NCI-H2029 treated with DMSO at 0.1 percent for 48 hours (cell line): ENCODE data around the gene LTBR.
A peak's percentile ranks its signal among the peaks of the same experiment; 100 is the strongest.
"Not testable (repeated sequence)": the region's sequence is repeated elsewhere in the genome, so short reads cannot be mapped to it uniquely, and the experiment has no call there.

Source experiments
- DNase-seq: peaks from one replicate; lab custom pipeline; 2025; lab: John Stamatoyannopoulos, UW

LTBR gene

DNA sequence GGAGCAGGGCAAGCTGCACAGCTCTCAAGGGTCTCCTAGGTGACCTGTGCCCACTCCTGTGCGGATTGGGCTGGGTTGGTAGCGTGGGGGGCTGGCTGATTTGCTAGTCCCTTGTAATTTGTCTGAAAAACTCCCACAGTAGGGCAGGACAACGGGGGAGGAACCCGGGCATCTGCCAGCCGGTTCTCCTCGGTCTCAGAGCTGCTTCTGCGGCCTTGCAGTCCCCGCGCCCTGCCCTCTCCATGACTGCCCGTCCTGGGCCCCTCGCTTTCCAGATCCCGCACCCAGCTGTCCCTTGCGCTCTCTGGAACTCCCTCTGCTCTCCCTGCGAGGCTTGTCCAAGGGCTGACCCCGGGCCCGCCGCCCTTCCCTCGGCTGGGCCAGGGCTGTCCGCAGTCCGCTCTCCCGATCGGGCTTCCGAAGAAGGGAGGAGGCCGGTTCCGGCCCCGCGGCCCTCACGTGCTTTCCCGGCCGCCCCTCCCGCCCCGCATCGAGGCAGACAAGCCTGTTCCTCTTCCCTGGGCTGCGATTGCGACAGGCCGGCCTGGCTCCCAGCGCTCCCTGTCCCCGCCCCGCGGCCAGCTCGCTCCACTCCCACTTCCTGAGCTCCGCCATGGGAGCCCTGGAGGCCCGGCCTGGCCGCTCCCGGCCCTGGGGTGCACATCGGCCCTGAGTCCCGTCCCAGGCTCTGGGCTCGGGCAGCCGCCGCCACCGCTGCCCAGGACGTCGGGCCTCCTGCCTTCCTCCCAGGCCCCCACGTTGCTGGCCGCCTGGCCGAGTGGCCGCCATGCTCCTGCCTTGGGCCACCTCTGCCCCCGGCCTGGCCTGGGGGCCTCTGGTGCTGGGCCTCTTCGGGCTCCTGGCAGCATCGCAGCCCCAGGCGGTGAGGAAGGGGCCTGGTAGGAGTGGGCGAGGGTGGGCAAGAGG lies at the start of gene LTBR:
Gene LTBR (plus strand): TSS at position 591 of the 927 bp plus-strand sequence. CDS start 197 bp downstream, at position 788.
- peak; percentile 37 for DNase-seq

GRCh38 chr12:6334359-6334758 lies 49.6 kb upstream of the LTBR start:
- no peak for DNase-seq

DNA sequence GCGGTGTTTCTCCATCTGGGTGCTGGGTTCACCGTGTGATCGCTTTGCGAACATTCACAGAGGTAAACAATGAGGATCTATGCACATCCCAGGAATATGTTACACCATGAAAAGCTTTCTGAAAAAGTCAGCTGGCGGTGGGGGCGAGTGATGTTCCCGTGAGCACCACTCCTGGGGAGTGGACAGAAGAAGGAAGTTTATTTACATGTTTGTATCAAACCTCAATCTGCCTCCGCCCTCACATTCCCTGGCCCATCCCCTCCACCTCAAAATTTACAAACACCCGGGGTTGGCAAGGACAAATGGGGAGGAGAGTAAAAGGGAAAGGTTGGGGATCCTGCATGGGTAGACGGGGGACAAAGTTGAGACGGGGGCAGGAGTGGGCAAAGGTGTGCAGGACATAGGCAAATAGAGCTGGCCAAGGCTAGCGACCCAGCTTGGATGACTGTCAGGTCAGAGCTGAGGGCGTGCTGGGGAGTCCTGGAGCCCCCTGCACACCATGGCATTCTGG lies 49.0 kb upstream of the LTBR start:
- DNase-seq = no peak

GRCh38 chr12:6335451-6336078 lies 48.4 kb upstream of the LTBR start:
- DNase-seq = no peak

- DNase-seq = peak; percentile 73
Observed at GRCh38 chr12:6336079-6336888, 47.7 kb upstream of the LTBR start.

DNA sequence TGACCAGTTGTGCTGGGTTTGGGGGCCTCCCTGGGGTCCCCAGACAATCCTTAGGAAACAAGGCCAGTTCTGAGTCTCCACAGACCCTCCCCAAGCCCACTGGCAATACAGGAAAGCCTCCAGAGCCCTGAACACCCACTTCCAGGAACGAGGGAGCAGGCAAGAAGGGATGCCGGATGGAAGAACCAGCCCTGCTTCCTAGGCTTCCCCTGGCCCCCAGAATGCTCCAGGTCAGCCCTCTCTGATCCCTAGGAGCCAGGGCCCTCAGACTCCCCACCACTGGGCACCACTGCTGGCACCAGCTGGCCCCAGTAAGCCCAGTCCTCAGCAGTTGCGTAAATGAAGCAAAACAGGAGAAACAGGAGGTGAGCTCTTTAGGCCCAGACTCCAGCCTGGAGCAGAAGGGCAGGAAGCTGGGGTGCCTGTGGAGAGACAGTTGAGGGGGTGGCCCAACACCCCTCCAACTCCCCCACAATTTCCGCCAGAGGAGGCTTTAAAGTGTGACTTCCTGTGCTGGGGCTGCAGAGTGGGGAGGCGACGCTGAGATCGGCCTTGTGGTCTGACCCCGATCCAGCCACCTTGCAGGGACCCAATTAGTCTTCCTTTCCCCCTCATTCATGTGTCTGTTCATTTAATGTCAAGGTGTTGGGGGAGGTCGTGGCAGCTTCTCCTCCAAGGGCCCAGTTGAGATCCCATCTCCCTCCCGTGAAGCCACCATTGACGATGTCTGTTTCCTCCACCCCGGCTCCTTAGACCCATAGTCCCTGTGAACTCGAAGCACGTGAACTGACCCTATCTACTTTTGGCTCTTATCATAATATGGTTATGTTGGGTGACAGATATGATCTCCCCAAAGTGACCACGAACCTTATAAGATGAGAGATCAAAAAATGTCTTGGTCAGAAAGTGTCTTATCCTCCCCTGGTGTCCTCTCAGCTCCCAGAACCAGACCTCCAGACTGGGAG lies 46.8 kb upstream of the LTBR start:
- no peak for DNase-seq

DNA sequence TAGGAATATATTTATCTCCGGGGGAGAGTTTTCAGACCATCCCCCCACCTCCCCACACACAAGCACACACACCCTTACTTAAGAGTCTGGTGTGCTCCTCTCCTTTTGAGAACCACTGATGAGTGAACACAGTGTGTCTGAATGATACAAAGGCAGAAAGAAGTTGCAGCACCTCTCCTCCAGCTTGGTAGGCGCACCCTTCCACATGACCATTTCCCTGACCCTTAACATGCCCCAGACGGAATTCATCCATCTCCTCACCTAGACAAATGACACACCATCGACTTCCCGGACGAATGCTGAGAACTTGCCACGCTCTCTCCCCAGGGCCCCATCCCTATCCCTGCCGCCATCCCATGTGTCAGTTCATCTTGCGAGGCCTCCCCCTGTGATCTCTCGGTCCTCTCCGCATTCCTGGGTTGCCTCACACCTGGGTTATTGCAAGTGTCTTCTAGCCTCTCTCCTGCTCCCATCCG lies 46.0 kb upstream of the LTBR start:
- DNase-seq = no peak

GRCh38 chr12:6338536-6338935 lies 45.4 kb upstream of the LTBR start:
- not testable (repeated sequence) for DNase-seq

DNA sequence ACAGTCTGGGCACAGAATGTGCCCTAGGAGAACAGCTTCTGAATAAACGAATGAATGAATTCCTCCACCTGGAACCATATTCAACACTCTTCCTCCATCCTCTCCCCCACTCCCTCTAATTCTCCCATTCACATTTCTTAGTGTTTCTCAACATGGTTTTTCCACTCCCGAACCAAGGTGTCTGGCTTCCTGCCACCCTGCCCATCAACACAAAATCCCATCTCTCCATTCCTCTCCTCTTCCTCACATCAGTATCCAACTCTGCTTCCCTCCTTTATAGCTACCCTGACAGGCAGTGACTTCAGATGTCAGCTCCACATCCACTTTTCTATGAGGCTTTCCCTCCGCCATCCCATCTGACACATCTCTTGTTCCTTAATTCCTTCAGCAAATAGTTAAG lies 45.0 kb upstream of the LTBR start:
- DNase-seq = no peak

GRCh38 chr12:6340032-6340638 lies 43.8 kb upstream of the LTBR start:
- no peak for DNase-seq

DNA sequence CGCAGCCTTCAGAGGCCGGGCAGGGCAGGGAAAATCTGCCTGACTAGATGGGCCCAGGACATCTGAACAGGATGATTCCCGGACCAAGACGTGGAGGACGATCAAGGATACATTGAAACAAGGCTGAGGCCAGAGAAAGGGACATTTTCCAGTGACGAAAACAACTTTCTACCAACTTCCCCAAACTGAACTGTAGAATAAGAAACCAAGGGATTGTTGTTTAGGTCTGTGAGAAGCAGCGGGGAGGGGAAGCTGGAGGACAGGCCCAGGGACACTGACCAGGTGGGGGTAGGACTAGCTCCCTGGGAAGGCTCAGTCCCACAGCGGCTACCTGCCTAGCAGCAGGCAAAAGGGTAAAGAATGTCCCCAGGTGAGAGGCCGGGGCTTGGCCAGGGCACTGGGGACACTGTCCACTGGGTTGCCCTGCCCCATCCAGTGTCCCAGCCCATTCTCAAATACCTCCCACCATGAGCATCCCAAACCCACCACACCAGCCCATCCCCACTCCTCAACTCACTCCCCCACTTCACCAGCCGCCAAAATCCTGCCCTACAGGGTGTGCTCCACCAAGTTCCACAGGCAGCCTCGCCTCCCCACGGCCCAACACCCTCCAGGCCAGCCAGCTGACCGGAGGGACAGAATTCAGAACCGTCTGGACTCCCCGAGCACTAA lies 43.1 kb upstream of the LTBR start:
- DNase-seq = no peak

GRCh38 chr12:6341417-6342139 lies 42.4 kb upstream of the LTBR start, which contains the start of gene TNFRSF1A:
TNFRSF1A (minus strand) TSS chr12:6342076; CDS start chr12:6341814, 262 bp downstream.
- DNase-seq = no peak

DNA sequence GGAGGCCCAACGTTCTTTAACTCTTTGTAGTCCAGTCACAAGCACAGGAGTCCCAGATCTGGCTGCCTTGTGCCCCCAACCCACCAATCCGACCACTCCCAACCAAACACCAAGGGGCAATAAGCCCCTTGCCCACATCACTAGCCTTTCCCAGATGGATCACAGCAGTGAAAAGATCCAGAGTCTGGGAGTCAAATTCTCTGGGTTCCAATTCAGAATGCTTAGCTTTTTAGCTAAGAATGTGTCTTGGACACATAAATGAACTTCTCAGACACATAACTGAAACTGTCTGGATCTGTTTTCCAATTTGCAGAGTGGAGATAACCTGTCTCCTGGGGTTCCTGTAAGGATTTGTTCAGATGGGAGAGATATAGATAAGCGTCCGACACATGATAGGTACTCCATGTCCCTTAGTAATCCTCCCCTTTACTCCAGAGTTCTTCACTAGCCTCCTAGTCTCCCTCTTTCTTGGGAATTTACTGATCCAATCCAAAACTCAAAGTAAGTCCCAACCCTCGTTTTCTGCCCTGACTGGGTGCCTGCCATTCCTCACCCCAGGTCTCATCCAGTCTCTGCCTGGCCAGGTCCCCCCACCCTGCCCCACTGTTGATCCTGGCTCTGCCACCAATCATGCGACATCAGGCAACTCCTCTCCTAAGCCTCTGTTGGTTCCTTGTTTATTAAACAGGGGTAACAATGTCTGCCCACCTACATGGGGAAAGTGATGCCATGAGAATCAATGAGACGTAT lies 41.6 kb upstream of the LTBR start:
- no peak for DNase-seq

- no peak for DNase-seq
Observed at GRCh38 chr12:6343518-6343917, 40.4 kb upstream of the LTBR start.

DNA sequence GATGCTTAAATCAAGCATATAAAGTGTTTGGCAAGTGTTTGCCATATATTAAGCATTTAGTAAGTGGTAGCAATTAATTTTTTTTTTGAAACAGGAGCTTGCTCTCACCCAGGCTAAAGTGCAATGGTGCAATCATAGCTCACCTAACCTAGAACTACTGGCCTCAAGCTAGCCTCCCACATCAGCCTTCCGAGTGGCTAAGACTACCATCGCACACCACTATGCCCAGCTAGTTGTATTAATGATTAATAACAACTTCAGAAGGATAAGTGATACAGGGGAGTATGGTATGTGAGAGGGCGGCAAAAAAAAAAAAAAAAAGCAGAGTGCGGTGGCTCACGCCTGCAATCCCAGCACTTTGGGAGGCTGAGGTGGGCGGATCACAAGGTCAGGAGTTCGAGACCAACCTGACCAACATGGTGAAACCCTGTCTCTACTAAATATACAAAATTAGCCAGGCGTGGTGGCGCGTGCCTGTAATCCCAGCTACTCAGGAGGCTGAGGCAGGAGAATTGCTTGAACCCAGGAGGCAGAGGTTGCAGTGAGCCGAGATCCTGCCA lies 39.8 kb upstream of the LTBR start:
- not testable (repeated sequence) for DNase-seq

- DNase-seq = no peak
Observed at GRCh38 chr12:6345319-6346091, 38.5 kb upstream of the LTBR start.

GRCh38 chr12:6346235-6346832 lies 37.6 kb upstream of the LTBR start:
- no peak for DNase-seq
